ENCODE measurements around the gene EPHA3. TPM values are rescaled to one million over a fixed set of nuclear protein-coding genes. Genes with fewer than 3 reads are reported as not detected.

EPHA3 gene
- total RNA-seq, 1 donor from 2014 or later: 27.7 TPM

DNA sequence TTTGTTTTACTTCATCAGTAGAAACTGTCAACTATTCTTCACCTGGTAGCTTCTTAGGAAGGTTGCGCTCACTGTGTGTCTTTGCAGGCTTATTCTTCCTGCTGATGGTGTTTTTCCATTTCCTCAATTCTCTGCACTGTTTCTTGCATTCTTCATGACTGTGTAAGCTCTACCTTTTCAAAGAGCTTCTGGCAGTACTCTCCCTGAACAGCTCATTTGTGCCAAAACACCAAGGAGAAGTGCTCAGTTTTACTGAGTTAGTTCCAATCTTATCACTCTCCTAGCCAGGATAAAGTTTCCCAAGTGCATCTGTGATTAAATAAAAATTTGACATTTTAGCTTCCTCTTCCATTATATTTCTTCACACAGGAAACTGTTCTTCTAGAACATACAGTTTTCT, 339.8 kb downstream of the EPHA3 start:
- Histone ChIP-seq H3K4me1 (ENCODE audit: control insufficient read depth in 3 of 3, insufficient read depth in 3 of 3, low read length in 3 of 3) (no peaks in the 10 kb centered on the region), H3K9ac (ENCODE audit: low read depth in 1 of 3, low read length in 3 of 3) (no peak overlapping the region), H3K27me3 (ENCODE audit: control insufficient read depth in 3 of 3, insufficient read depth in 3 of 3, low read length in 3 of 3) (no peaks in the 10 kb centered on the region), H3K36me3 (ENCODE audit: control insufficient read depth in 3 of 3, insufficient read depth in 3 of 3, low read length in 3 of 3) (no peaks in the 10 kb centered on the region), H3K9me3 (ENCODE audit: control insufficient read depth in 3 of 3, low read length in 3 of 3) (no peaks in the 10 kb centered on the region), H3K27ac (ENCODE audit: low read depth, low read length) (no peak overlapping the region), H3K4me3 (ENCODE audit: low read length in 3 of 3) (no peak overlapping the region)

DNA sequence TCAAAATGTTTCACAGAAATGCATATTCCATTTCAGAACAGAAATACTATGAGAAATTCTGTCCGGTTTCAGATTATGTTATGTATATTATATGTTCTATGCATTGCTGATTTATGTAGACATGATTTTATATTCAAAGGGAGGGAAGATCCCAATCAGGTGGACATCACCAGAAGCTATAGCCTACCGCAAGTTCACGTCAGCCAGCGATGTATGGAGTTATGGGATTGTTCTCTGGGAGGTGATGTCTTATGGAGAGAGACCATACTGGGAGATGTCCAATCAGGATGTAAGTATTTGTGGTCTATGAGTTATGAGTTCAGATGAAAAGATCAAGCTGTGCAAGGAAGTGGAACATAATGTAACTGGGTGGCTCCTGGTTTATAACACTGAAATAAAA, 341.7 kb downstream of the EPHA3 start:
- no peaks in the 10 kb centered on the region for H3K27me3 ChIP-seq (ENCODE audit: control insufficient read depth in 3 of 3, insufficient read depth in 3 of 3, low read length in 3 of 3)
- H3K27ac ChIP-seq (ENCODE audit: low read depth, low read length): no peak overlapping the region
- no peaks in the 10 kb centered on the region for H3K9me3 ChIP-seq (ENCODE audit: control insufficient read depth in 3 of 3, low read length in 3 of 3)
- peaks cover 0 to 1% (median 0%) of the 10 kb centered on the region in 3 donors for H3K36me3 ChIP-seq (ENCODE audit: control insufficient read depth in 3 of 3, insufficient read depth in 3 of 3, low read length in 3 of 3)
- H3K4me1 ChIP-seq (ENCODE audit: control insufficient read depth in 3 of 3, insufficient read depth in 3 of 3, low read length in 3 of 3): no peaks in the 10 kb centered on the region
- H3K9ac ChIP-seq (ENCODE audit: low read depth in 1 of 3, low read length in 3 of 3): no peak overlapping the region
- no peak overlapping the region for H3K4me3 ChIP-seq (ENCODE audit: low read length in 3 of 3)

DNA sequence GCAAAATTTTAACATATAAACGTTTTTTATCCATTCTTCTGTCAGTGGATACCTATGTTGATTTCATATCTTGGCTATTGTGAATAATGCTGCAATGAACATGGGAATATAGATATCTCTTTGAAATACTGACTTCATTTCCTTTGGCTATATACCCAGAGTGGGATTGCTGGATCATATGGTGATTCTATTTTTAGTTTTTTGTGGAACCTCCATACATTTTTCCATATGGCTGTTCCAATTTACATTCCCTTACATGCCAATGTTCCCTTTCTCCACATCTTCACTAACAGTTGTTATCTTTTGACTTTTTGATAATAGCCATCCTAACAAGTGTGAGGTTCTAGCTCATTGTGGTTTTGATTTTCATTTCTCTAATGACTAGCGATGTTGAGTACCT, 344.6 kb downstream of the EPHA3 start:
- Histone ChIP-seq H3K27me3 (ENCODE audit: control insufficient read depth in 3 of 3, insufficient read depth in 3 of 3, low read length in 3 of 3) (no peaks in the 10 kb centered on the region), H3K4me1 (ENCODE audit: control insufficient read depth in 3 of 3, insufficient read depth in 3 of 3, low read length in 3 of 3) (no peaks in the 10 kb centered on the region), H3K36me3 (ENCODE audit: control insufficient read depth in 3 of 3, insufficient read depth in 3 of 3, low read length in 3 of 3) (peaks cover 0 to 1% (median 0%) of the 10 kb centered on the region in 3 donors), H3K27ac (ENCODE audit: low read depth, low read length) (no peak overlapping the region), H3K9ac (ENCODE audit: low read depth in 1 of 3, low read length in 3 of 3) (no peak overlapping the region), H3K4me3 (ENCODE audit: low read length in 3 of 3) (no peak overlapping the region), H3K9me3 (ENCODE audit: control insufficient read depth in 3 of 3, low read length in 3 of 3) (no peaks in the 10 kb centered on the region)

DNA sequence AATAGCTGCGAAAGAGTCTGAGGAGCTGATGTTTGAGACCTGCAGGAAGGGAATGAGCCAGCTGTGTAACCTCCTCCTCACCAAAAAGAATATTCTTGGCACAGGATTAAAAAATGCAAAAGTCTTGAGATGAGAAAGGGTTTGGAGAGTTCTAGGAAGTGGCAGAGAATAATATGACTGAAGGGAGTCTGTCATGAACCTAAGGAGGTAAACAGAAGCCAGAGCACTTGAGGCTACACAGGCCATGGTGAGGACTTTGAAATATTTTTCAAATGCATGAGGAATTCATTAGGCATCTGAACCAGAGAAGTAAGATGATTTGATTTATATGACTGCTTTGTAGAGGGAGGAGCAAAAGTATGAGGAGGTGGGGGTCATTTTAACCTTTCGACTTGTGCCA, 347.8 kb downstream of the EPHA3 start:
- no peak overlapping the region for H3K27ac ChIP-seq (ENCODE audit: low read depth, low read length)
- no peak overlapping the region for H3K9ac ChIP-seq (ENCODE audit: low read depth in 1 of 3, low read length in 3 of 3)
- H3K36me3 ChIP-seq (ENCODE audit: control insufficient read depth in 3 of 3, insufficient read depth in 3 of 3, low read length in 3 of 3): peaks cover 0 to 1% (median 0%) of the 10 kb centered on the region in 3 donors
- no peaks in the 10 kb centered on the region for H3K4me1 ChIP-seq (ENCODE audit: control insufficient read depth in 3 of 3, insufficient read depth in 3 of 3, low read length in 3 of 3)
- no peak overlapping the region for H3K4me3 ChIP-seq (ENCODE audit: low read length in 3 of 3)
- no peaks in the 10 kb centered on the region for H3K9me3 ChIP-seq (ENCODE audit: control insufficient read depth in 3 of 3, low read length in 3 of 3)
- H3K27me3 ChIP-seq (ENCODE audit: control insufficient read depth in 3 of 3, insufficient read depth in 3 of 3, low read length in 3 of 3): no peaks in the 10 kb centered on the region

DNA sequence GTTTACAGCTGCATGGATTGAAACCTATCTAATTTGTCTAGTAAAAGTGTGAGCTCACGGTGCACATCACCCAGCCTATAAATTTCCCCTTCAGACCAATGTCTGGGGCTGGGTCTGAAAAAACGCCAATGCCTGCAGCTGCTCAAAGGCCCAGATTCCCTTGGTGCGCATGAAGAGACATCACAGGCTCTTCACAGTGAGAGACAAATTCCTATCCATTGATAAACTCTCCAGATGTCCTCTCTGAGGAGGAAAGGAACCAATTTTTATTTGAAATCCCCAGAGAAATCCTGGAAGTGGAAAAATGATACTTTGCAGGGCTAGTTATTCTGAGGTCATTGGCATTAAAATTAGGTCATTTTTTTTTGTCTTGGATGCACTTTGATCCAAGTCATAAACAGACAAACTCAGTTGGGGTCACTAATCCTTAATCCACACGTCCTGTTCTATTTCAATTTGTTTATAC, 360.5 kb downstream of the EPHA3 start:
- H3K27me3 ChIP-seq (ENCODE audit: control insufficient read depth in 3 of 3, insufficient read depth in 3 of 3, low read length in 3 of 3): no peaks in the 10 kb centered on the region
- H3K9ac ChIP-seq (ENCODE audit: low read depth in 1 of 3, low read length in 3 of 3): no peak overlapping the region
- H3K36me3 ChIP-seq (ENCODE audit: control insufficient read depth in 3 of 3, insufficient read depth in 3 of 3, low read length in 3 of 3): no peaks in the 10 kb centered on the region
- no peaks in the 10 kb centered on the region for H3K9me3 ChIP-seq (ENCODE audit: control insufficient read depth in 3 of 3, low read length in 3 of 3)
- no peak overlapping the region for H3K27ac ChIP-seq (ENCODE audit: low read depth, low read length)
- H3K4me3 ChIP-seq (ENCODE audit: low read length in 3 of 3): no peak overlapping the region
- H3K4me1 ChIP-seq (ENCODE audit: control insufficient read depth in 3 of 3, insufficient read depth in 3 of 3, low read length in 3 of 3): no peaks in the 10 kb centered on the region

DNA sequence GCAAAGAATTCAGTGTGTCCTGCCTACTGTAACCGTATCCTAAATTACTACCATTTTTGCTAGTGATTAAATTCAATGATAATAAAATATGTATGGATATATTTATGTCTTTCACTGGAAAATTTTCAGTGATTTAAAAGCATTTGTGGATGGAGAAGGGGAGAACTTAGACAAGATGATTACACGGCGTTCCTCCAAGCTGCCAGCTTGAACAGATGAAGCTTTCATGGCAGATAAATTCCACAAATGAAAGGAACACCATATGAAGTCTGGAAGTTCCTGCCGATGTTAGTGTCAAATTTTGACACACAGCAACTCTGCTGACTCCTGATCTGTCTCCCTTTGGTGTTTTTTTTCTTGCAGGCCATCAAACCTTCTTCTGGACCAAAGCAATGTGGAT, 364.7 kb downstream of the EPHA3 start:
- H3K36me3 ChIP-seq (ENCODE audit: control insufficient read depth in 3 of 3, insufficient read depth in 3 of 3, low read length in 3 of 3): no peaks in the 10 kb centered on the region
- no peaks in the 10 kb centered on the region for H3K4me1 ChIP-seq (ENCODE audit: control insufficient read depth in 3 of 3, insufficient read depth in 3 of 3, low read length in 3 of 3)
- no peak overlapping the region for H3K27ac ChIP-seq (ENCODE audit: low read depth, low read length)
- H3K9me3 ChIP-seq (ENCODE audit: control insufficient read depth in 3 of 3, low read length in 3 of 3): no peaks in the 10 kb centered on the region
- H3K27me3 ChIP-seq (ENCODE audit: control insufficient read depth in 3 of 3, insufficient read depth in 3 of 3, low read length in 3 of 3): no peaks in the 10 kb centered on the region
- no peak overlapping the region for H3K4me3 ChIP-seq (ENCODE audit: low read length in 3 of 3)
- no peak overlapping the region for H3K9ac ChIP-seq (ENCODE audit: low read depth in 1 of 3, low read length in 3 of 3)

DNA sequence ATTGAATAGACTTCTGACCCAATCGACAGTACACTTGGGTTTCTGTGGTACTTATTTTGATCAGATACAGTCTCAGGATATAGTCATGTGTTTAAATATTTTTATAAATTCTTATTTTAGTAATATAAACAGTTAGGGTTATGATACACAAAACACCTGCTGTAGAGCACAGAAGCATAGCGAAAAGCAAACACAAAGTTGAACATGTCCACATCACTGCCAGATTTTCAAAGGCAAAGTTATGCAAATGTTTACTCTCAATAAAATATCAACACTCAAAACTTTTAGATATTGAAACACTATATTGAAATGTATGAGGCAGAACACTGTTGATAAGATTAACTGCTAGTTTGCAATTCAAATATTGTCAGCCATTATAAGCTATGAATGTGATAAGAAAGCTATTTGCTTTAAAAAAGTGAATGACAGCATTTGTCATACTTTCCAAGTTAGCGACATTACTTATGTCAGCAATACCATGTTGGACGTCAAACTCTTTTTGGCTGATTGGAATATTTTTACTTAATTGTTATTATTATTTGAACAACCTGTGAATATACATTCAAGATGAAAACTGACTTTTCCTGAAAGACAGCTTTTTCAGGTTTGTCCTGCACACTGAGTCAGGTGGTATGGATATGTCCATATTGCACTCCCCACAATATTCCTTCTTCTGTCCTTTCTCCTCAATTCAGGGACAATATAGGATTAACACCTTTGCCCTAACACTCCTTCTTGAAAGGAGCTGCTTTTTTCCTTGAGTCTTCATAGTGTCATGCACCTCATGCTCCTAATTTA, 367.1 kb downstream of the EPHA3 start:
- H3K9ac ChIP-seq (ENCODE audit: low read depth in 1 of 3, low read length in 3 of 3): no peak overlapping the region
- H3K27ac ChIP-seq (ENCODE audit: low read depth, low read length): no peak overlapping the region
- no peaks in the 10 kb centered on the region for H3K4me1 ChIP-seq (ENCODE audit: control insufficient read depth in 3 of 3, insufficient read depth in 3 of 3, low read length in 3 of 3)
- no peaks in the 10 kb centered on the region for H3K36me3 ChIP-seq (ENCODE audit: control insufficient read depth in 3 of 3, insufficient read depth in 3 of 3, low read length in 3 of 3)
- H3K9me3 ChIP-seq (ENCODE audit: control insufficient read depth in 3 of 3, low read length in 3 of 3): no peaks in the 10 kb centered on the region
- no peak overlapping the region for H3K4me3 ChIP-seq (ENCODE audit: low read length in 3 of 3)
- H3K27me3 ChIP-seq (ENCODE audit: control insufficient read depth in 3 of 3, insufficient read depth in 3 of 3, low read length in 3 of 3): no peaks in the 10 kb centered on the region

DNA sequence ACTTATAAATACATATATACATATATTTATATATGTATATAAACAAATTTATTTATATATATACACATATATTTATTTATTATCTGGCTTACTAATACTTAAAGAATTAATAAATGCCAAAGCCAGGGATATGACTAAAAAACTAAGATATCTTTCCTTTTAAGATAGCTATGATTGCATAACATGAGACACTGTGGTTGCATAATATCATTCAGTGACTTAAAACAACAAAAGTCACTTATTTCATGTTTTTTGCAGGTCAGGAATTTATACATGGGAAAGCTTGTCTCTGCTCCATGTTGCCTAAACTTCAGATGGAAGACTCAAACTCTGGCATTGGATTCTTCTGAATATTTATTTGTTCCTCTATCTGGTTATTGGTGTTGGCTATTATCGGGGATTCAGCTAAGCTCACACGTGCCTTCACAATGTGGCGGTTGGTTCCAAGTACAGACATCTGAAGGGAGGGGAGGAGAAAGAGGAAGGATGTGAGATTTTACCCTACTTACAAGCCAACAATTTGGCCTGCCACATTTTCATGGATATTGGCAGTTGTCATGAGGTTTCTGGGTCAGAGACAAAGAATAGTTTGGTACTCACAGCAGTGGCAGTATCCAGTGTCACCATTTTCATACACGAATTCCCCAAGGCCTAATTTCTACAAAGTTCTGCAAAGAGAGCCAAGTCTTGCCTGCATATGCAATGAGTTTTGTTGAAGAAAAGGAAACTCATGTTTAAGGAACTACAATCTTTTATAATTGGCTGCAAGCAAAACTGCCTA, 381.6 kb downstream of the EPHA3 start:
- no peak overlapping the region for H3K27ac ChIP-seq (ENCODE audit: low read depth, low read length)
- no peak overlapping the region for H3K4me3 ChIP-seq (ENCODE audit: low read length in 3 of 3)

DNA sequence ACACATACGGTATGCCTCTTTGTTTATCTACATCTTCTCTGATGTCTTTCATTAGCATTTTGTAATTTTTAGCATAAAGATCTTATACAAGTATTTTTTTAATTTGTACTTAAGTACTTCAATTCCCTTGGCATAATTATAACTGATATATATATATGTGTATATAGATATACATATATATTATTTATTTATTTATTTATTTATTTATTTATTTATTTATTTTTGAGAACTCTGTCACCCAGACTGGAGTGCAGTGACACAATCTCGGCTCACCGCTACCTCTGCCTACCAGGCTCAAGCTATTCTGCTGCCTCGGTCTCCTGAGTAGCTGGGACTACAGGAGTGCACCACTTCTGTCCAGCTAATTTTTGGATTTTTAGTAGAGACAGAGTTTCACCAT, 382.7 kb downstream of the EPHA3 start:
- H3K27ac ChIP-seq (ENCODE audit: low read depth, low read length): no peak overlapping the region
- H3K4me1 ChIP-seq (ENCODE audit: control insufficient read depth in 3 of 3, insufficient read depth in 3 of 3, low read length in 3 of 3): no peaks in the 10 kb centered on the region
- H3K27me3 ChIP-seq (ENCODE audit: control insufficient read depth in 3 of 3, insufficient read depth in 3 of 3, low read length in 3 of 3): no peaks in the 10 kb centered on the region
- no peaks in the 10 kb centered on the region for H3K36me3 ChIP-seq (ENCODE audit: control insufficient read depth in 3 of 3, insufficient read depth in 3 of 3, low read length in 3 of 3)
- H3K9ac ChIP-seq (ENCODE audit: low read depth in 1 of 3, low read length in 3 of 3): no peak overlapping the region
- peaks cover 0 to under 1% (median 0%) of the 10 kb centered on the region in 3 donors for H3K9me3 ChIP-seq (ENCODE audit: control insufficient read depth in 3 of 3, low read length in 3 of 3)
- H3K4me3 ChIP-seq (ENCODE audit: low read length in 3 of 3): no peak overlapping the region

More for the DNA sequence above, 381.6 kb downstream of the EPHA3 start:
- H3K27me3 ChIP-seq (ENCODE audit: control insufficient read depth in 3 of 3, insufficient read depth in 3 of 3, low read length in 3 of 3): no peaks in the 10 kb centered on the region
- no peaks in the 10 kb centered on the region for H3K36me3 ChIP-seq (ENCODE audit: control insufficient read depth in 3 of 3, insufficient read depth in 3 of 3, low read length in 3 of 3)
- no peaks in the 10 kb centered on the region for H3K4me1 ChIP-seq (ENCODE audit: control insufficient read depth in 3 of 3, insufficient read depth in 3 of 3, low read length in 3 of 3)
- peaks cover 0 to 2% (median 0%) of the 10 kb centered on the region in 3 donors for H3K9me3 ChIP-seq (ENCODE audit: control insufficient read depth in 3 of 3, low read length in 3 of 3)
- no peak overlapping the region for H3K9ac ChIP-seq (ENCODE audit: low read depth in 1 of 3, low read length in 3 of 3)

DNA sequence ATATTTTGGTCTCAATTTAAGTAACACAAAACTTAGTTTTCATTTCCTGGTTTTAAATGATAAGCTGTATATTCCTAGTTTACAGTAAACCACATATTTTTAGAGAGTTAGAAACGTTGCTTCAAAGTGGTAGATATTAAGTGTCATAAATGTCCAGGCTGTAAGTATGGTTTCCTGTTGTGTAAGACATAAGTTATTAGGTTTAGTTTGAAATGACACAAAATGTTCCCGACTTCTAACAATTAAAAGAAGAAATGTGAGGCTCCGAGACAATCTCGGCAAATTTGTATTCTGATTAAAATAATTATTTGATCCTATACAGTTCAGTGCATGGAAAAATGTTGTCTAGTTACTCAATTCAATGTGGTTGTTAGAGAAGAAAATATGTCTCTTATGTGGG, 387.3 kb downstream of the EPHA3 start:
- no peaks in the 10 kb centered on the region for H3K27me3 ChIP-seq (ENCODE audit: control insufficient read depth in 3 of 3, insufficient read depth in 3 of 3, low read length in 3 of 3)
- H3K4me1 ChIP-seq (ENCODE audit: control insufficient read depth in 3 of 3, insufficient read depth in 3 of 3, low read length in 3 of 3): no peaks in the 10 kb centered on the region
- no peak overlapping the region for H3K4me3 ChIP-seq (ENCODE audit: low read length in 3 of 3)
- H3K9me3 ChIP-seq (ENCODE audit: control insufficient read depth in 3 of 3, low read length in 3 of 3): no peaks in the 10 kb centered on the region
- no peak overlapping the region for H3K9ac ChIP-seq (ENCODE audit: low read depth in 1 of 3, low read length in 3 of 3)
- no peak overlapping the region for H3K27ac ChIP-seq (ENCODE audit: low read depth, low read length)
- H3K36me3 ChIP-seq (ENCODE audit: control insufficient read depth in 3 of 3, insufficient read depth in 3 of 3, low read length in 3 of 3): no peaks in the 10 kb centered on the region

Measured in skeletal muscle tissue (tissue), 4 donors.